Activated CD8-positive, alpha-beta memory T cell treated with anti-CD3 and anti-CD28 coated beads for 24 hours (primary cell): ENCODE data around the gene CYB5RL.
"Not testable (repeated sequence)": the region's sequence is repeated elsewhere in the genome, so short reads cannot be mapped to it uniquely, and the experiment has no call there.

ENCODE experiments used
- DNase-seq: peaks from one replicate; pipeline ENCODE4 v3.0.0-alpha.2; 2020

Gene CYB5RL

GRCh38 chr1:54180701-54181360 lies 19.0 kb downstream of the CYB5RL start:
- DNase-seq = no peak

GRCh38 chr1:54178296-54179070 lies 21.3 kb downstream of the CYB5RL start:
- DNase-seq = no peak

- DNase-seq = no peak
These were observed 22.1 kb downstream of the CYB5RL start for GRCh38 chr1:54177726-54178125.

GRCh38 chr1:54176621-54177327 lies 23.1 kb downstream of the CYB5RL start:
- no peak for DNase-seq

GRCh38 chr1:54174106-54174505 lies 25.7 kb downstream of the CYB5RL start:
- no peak for DNase-seq

- DNase-seq = no peak
These were observed 26.1 kb downstream of the CYB5RL start for GRCh38 chr1:54173681-54174080.

GRCh38 chr1:54172614-54173599 lies 26.9 kb downstream of the CYB5RL start:
- no peak for DNase-seq

GRCh38 chr1:54171606-54172005 lies 28.2 kb downstream of the CYB5RL start:
- no peak for DNase-seq

- no peak for DNase-seq
These were observed 28.8 kb downstream of the CYB5RL start for GRCh38 chr1:54171016-54171415.

- no peak for DNase-seq
These were observed 30.8 kb downstream of the CYB5RL start for GRCh38 chr1:54169068-54169467.

GRCh38 chr1:54168206-54168965 lies 31.4 kb downstream of the CYB5RL start:
- no peak for DNase-seq

GRCh38 chr1:54167422-54168139 lies 32.2 kb downstream of the CYB5RL start:
- DNase-seq = no peak

- not testable (repeated sequence) for DNase-seq
These were observed 33.5 kb downstream of the CYB5RL start for GRCh38 chr1:54166357-54166756.

- DNase-seq = no peak
These were observed 34.7 kb downstream of the CYB5RL start for GRCh38 chr1:54165146-54165545.

GRCh38 chr1:54163573-54163972 lies 36.3 kb downstream of the CYB5RL start:
- no peak for DNase-seq

- DNase-seq = no peak
These were observed 36.8 kb downstream of the CYB5RL start for GRCh38 chr1:54163051-54163450.

- DNase-seq = no peak
These were observed 38.2 kb downstream of the CYB5RL start for GRCh38 chr1:54161495-54162168.

- no peak for DNase-seq
These were observed 39.5 kb downstream of the CYB5RL start for GRCh38 chr1:54160351-54160750.

- DNase-seq = no peak
These were observed 40.0 kb downstream of the CYB5RL start for GRCh38 chr1:54159733-54160316.

- DNase-seq = no peak
These were observed 41.8 kb downstream of the CYB5RL start for GRCh38 chr1:54158071-54158470.
